BJ (cell line): ENCODE data around the gene ACACB. TPM values are rescaled to one million over a fixed set of nuclear protein-coding genes. Genes with fewer than 3 reads are reported as not detected.
"Not testable (repeated sequence)": the region's sequence is repeated elsewhere in the genome, so short reads cannot be mapped to it uniquely, and the experiment has no call there.

Source experiments
- CTCF ChIA-PET: fragments of 350-600 bp; formaldehyde crosslinking; extraction: SDS; loops from one replicate; lab custom pipeline; 2021; ENCODE audit warnings: antibody characterized with exemption, inconsistent platforms; lab: Yijun Ruan, JAX
- POLR2A ChIA-PET: fragments of 300-600 bp; sonication (Branson Sonifier 250); formaldehyde crosslinking; extraction: SDS; loops from one replicate; lab custom pipeline; 2021; ENCODE audit warnings: antibody characterized with exemption; lab: Charles Lee
- DNase-seq: peaks from one replicate; pipeline ENCODE4 v3.0.0-alpha.2; 2011; ENCODE audit warnings: low read depth
- H3K27me3 ChIP-seq: 2 replicates; pipeline ENCODE4 v1.6.0; 2011; ENCODE audit warnings: low read length; ENCODE audit not compliant: control insufficient read depth, insufficient read depth
- H3K36me3 ChIP-seq: 2 replicates; pipeline ENCODE4 v1.5.1; 2011; ENCODE audit warnings: low read length; ENCODE audit not compliant: control insufficient read depth, insufficient read depth
- H3K4me3 ChIP-seq: 2 replicates; pipeline ENCODE4 v1.5.1; 2011; ENCODE audit warnings: low read depth, mild to moderate bottlenecking, control low read depth, low read length
- polyA plus RNA-seq: library from polyadenylated mRNA; depleted of rRNA; stranded (reverse); fragments of >200 nt; gene quantifications from 2 replicates; pipeline ENCODE4 v1.2.3, GENCODE V29; 2011
- TF ChIP-seq, protein P1 (sequence below): IDR thresholded peaks from 2 replicates; pipeline ENCODE4 v1.5.1; 2011; ENCODE audit warnings: low read depth, mild to moderate bottlenecking, control low read depth, inconsistent platforms, low read length, moderate library complexity; ENCODE audit not compliant: insufficient read depth

Gene ACACB
- polyA plus RNA-seq, 1 experiment = 1.7 TPM

- DNase-seq = no peak
- H3K4me3 ChIP-seq = no peak overlapping the region
- CTCF ChIA-PET = no interaction called here
- H3K27me3 ChIP-seq = no peaks in the 10 kb centered on the region
- TF ChIP-seq, protein P1, sequence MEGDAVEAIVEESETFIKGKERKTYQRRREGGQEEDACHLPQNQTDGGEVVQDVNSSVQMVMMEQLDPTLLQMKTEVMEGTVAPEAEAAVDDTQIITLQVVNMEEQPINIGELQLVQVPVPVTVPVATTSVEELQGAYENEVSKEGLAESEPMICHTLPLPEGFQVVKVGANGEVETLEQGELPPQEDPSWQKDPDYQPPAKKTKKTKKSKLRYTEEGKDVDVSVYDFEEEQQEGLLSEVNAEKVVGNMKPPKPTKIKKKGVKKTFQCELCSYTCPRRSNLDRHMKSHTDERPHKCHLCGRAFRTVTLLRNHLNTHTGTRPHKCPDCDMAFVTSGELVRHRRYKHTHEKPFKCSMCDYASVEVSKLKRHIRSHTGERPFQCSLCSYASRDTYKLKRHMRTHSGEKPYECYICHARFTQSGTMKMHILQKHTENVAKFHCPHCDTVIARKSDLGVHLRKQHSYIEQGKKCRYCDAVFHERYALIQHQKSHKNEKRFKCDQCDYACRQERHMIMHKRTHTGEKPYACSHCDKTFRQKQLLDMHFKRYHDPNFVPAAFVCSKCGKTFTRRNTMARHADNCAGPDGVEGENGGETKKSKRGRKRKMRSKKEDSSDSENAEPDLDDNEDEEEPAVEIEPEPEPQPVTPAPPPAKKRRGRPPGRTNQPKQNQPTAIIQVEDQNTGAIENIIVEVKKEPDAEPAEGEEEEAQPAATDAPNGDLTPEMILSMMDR = no peak
- POLR2A ChIA-PET = no interaction called here
- no peaks in the 10 kb centered on the region for H3K36me3 ChIP-seq
These were observed 52.9 kb downstream of the ACACB start for GRCh38 chr12:109169262-109169661.

DNA sequence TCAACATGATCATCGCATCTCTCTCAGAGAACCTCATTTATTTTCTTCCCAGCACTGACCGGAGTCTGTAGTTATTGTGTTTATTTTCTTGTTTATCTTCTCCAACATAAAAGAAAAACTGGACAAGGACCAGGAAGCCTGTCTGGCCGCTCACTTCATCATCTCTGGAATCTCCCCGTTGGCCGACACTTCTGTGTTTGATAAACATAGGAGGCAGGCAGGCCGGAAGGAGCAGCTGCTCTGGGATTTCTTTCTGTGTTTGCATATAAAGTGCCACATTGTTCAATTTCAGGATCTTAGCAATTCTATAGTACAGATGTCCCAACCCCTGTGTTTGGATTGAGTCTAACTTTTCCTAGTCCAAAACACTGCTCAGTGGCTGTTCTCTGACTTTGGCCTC is 53.3 kb downstream of the ACACB start:
- POLR2A ChIA-PET = no interaction called here
- TF ChIP-seq, protein P1 = no peak
- CTCF ChIA-PET = no interaction called here
- Histone ChIP-seq H3K36me3 (no peaks in the 10 kb centered on the region), H3K4me3 (no peak overlapping the region), H3K27me3 (no peaks in the 10 kb centered on the region)
- no peak for DNase-seq

GRCh38 chr12:109170324-109170723 is 53.9 kb downstream of the ACACB start:
- H3K36me3 ChIP-seq = no peaks in the 10 kb centered on the region
- no peak overlapping the region for H3K4me3 ChIP-seq
- H3K27me3 ChIP-seq = no peaks in the 10 kb centered on the region
- DNase-seq = no peak
- TF ChIP-seq, protein P1 = no peak
- POLR2A ChIA-PET = no interaction called here
- CTCF ChIA-PET = interaction anchor here (0.6 kb wide), 1 partner anchor 77 kb away, joined by 3 read pairs; no protein-coding TSS in a partner anchor

- H3K27me3 ChIP-seq, POLR2A ChIA-PET, H3K36me3 ChIP-seq, DNase-seq, H3K4me3 ChIP-seq, CTCF ChIA-PET: not testable (repeated sequence)
These were observed 56.4 kb downstream of the ACACB start for GRCh38 chr12:109172787-109173186.

- no peak for DNase-seq
- no peaks in the 10 kb centered on the region for H3K36me3 ChIP-seq
- H3K27me3 ChIP-seq = no peaks in the 10 kb centered on the region
- H3K4me3 ChIP-seq = no peak overlapping the region
- TF ChIP-seq, protein P1 = no peak
- ChIA-PET POLR2A (no interaction called here), CTCF (no interaction called here)
These were observed 57.3 kb downstream of the ACACB start for GRCh38 chr12:109173443-109174240.

- TF ChIP-seq, protein P1 = no peak
- ChIA-PET CTCF (interaction anchor here (0.7 kb wide), 1 partner anchor 13 kb away, joined by 3 read pairs; no protein-coding TSS in a partner anchor), POLR2A (no interaction called here)
- Histone ChIP-seq H3K36me3 (no peaks in the 10 kb centered on the region), H3K4me3 (no peak overlapping the region), H3K27me3 (no peaks in the 10 kb centered on the region)
- DNase-seq = no peak
These were observed 58.1 kb downstream of the ACACB start for GRCh38 chr12:109174468-109174867.
